Right ventricle myocardium inferior (tissue), 1 donor: ENCODE results near the gene UTP11. TPM values are rescaled to one million over a fixed set of nuclear protein-coding genes. Genes with fewer than 3 reads are reported as not detected.
"Not testable (repeated sequence)": the region's sequence is repeated elsewhere in the genome, so short reads cannot be mapped to it uniquely, and the experiment has no call there.

Experiments used
- ATAC-seq: fragments of 200-7000 bp; cut with Tn5 transposase; one replicate; pipeline ENCODE4 v1.9.1; 2020; ENCODE audit warnings: mild to moderate bottlenecking, moderate library complexity
- DNase-seq: peaks from one replicate; pipeline ENCODE4 v3.0.0; 2021; ENCODE audit errors: missing footprints
- intact Hi-C: fragments of 100-400 bp; cut with DNase I; formaldehyde crosslinking; loops from one replicate; pipeline ENCODE4 v1.11.0; 2022
- long read RNA-seq: library from polyadenylated mRNA; unstranded; transcript quantifications from one replicate; pipeline ENCODE4 v2.0.0, GENCODE V29; 2021
- total RNA-seq: library from RNA; stranded (reverse); fragmentation: NEBNext Ultra II Directional; extraction: Animal tissue kit (Norgen Biotek cat#: 25700); gene quantifications from one replicate; pipeline ENCODE4 v1.2.1, GENCODE V29; 2021
- donor health status: DM: no; HTN: yes; CAD: no; lungs with severe emphysema.

UTP11 gene, protein sequence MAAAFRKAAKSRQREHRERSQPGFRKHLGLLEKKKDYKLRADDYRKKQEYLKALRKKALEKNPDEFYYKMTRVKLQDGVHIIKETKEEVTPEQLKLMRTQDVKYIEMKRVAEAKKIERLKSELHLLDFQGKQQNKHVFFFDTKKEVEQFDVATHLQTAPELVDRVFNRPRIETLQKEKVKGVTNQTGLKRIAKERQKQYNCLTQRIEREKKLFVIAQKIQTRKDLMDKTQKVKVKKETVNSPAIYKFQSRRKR
- total RNA-seq = 42.3 TPM
- long read RNA-seq, transcript UTP11-201 (8 exons, 2,019 nt) = major isoform, 27 of 30 reads
- long read RNA-seq, partial matches to known transcripts = 2 of 30 reads
- long read RNA-seq, other reads (novel, unspliced or antisense) = 1 of 30 reads

DNA sequence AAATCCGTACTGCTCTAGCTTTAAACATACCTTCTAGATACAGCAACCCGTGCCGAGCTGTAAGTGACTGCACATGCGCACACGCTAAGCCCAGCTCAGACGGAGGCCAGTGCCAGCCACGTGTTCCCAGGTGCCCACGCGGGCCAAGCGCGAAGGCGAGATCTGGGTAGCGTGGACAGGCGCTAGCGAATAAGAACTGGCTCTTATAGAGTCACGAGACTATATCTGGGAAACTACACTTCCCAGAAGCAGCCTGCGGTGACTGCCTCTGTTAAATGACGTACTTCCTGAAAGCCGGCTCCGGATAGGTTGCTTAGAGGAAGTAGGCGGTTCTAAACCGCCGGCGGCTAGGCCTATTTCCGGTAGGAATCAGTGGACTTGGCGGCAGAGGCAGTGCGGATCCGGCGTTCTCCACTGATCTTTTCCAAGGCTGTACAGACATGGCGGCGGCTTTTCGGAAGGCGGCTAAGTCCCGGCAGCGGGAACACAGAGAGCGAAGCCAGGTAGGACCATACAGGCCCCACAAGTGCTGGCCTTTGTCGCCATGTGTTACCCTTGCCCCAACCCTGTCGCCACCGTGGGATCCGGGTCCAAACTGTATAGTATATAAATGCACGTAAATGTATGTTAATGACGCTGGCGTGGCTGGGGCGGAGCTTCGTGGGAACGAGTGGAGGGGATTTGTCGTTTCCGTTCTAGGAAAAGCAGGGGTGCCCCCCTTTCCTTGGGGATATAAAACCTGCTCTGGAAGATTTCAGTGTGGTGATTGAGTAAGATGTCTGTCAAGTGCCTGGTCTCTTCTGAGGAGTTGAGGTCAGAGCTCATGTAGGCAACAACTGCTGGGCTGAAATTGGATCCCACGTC is at the start of gene UTP11:
Gene UTP11 (plus strand): TSS at position 372 of the 864 bp plus-strand sequence. CDS start 69 bp downstream, at position 441.
- peak; percentile 96 for DNase-seq
- ATAC-seq = peak; percentile 97
- intact Hi-C loops = loop anchor here (1.0 kb wide), 1 partner anchor 22 kb away; the partner anchor contains the start of gene SF3A3

DNA sequence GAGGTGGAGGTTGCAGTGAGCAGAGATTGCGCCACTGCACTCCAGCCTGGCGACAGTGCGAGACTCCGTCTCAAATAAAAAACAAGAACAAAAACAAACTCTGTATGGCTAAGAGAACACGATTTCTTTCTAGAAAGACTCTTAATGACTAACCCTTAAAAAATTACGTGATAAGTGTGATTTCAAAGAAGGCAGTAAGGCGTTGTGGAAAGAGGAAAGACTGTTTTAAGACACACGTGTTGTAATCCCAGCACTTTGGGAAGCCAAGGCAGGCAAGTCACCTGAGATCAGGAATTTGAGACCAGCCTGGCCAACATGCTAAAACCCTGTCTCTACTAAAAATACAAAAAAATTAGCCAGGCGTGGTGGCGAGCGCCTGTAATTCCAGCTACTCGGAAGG is 48.4 kb upstream of the UTP11 start:
- ATAC-seq, DNase-seq, intact Hi-C loops: not testable (repeated sequence)

- ATAC-seq = no peak
- no peak for DNase-seq
- intact Hi-C loops = no loop called here
These were observed 47.2 kb upstream of the UTP11 start for GRCh38 chr1:37965301-37965700.

- ATAC-seq, intact Hi-C loops: not testable (repeated sequence)
These were observed 38.9 kb upstream of the UTP11 start for GRCh38 chr1:37973684-37974083.

DNA sequence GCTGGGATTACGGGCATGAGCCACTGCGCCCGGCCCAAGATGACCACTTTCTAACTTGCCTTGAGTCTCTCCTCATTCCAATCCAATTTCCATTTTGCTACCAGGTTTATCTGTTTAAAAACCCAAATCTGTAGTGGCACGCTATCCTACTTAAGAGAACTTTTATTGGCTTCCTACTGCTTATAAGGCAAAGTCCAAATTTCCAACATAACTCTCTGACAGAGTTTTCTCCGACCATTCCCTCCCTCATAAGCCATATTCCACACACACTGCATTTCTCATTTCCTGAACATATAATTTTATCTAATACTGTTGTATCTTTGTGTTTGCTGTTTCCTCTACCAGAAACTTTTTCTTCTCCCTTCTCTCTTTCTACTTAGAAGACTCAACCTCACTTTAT is 38.0 kb upstream of the UTP11 start:
- intact Hi-C loops = no loop called here
- DNase-seq (no peak), ATAC-seq (no peak)

More at GRCh38 chr1:37973684-37974083, 38.9 kb upstream of the UTP11 start:
- not testable (repeated sequence) for DNase-seq

GRCh38 chr1:37975083-37975482 is 37.5 kb upstream of the UTP11 start:
- intact Hi-C loops = loop anchor here (5.0 kb wide), 1 partner anchor 83 kb away; no protein-coding TSS in a partner anchor
- DNase-seq = not testable (repeated sequence)
- ATAC-seq = peak; percentile 52

- no peak for DNase-seq
- no peak for ATAC-seq
- intact Hi-C loops = loop anchor here (5.0 kb wide), 1 partner anchor 86 kb away; no protein-coding TSS in a partner anchor
These were observed 34.0 kb upstream of the UTP11 start for GRCh38 chr1:37978541-37978940.

GRCh38 chr1:37983546-37983945 is 29.0 kb upstream of the UTP11 start:
- ATAC-seq = no peak
- intact Hi-C loops = no loop called here
- DNase-seq = no peak

GRCh38 chr1:37987679-37988078 is 24.9 kb upstream of the UTP11 start:
- ATAC-seq (no peak), DNase-seq (no peak)
- intact Hi-C loops = loop anchor here (5.0 kb wide), 1 partner anchor 40 kb away; the partner anchor contains the start of gene INPP5B

GRCh38 chr1:37989361-37989930 is 23.1 kb upstream of the UTP11 start:
- ATAC-seq (no peak), DNase-seq (no peak)
- intact Hi-C loops = loop anchor here (5.0 kb wide), 1 partner anchor 42 kb away; the partner anchor contains the start of gene INPP5B

DNA sequence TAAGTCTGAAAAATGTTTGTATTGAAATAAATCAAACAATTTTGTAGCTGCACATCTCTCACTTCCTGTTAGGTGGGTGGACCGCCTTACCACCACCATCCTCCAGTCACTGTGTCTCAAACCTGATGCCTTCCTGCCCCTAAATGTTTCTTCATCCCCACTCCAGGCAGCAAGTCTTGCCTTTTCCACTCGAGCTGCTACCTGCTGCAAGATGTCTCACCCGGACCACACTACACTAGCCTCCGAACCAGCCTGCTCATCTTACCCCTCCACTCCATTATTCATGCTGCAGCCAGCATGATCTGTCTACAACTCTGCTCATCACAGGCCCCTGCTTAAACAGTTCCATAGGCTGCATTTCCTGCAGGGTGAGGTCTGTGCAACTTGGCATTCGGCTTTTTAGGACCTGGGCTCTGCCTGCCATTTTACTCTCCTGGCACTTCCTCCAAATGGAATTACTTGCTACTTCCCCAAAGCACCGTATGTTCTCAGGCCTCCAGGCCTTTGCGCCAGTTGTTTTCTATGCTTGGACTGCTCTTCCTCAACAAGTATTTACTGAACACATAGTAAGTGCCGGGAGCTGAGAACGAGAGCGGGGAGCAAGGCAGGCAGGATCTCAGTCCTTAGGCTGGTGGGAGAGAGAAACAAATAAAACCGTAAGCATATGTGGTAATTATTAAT is 17.5 kb upstream of the UTP11 start:
- ATAC-seq (no peak), DNase-seq (no peak)
- intact Hi-C loops = no loop called here

- ATAC-seq = peak; percentile 71
- intact Hi-C loops = no loop called here
These were observed 16.7 kb upstream of the UTP11 start for GRCh38 chr1:37995751-37996345.

GRCh38 chr1:37997256-37998088 is 15.1 kb upstream of the UTP11 start:
- intact Hi-C loops = no loop called here
- DNase-seq (no peak), ATAC-seq (no peak)

More at GRCh38 chr1:37995751-37996345, 16.7 kb upstream of the UTP11 start:
- DNase-seq = peak; percentile 91

DNA sequence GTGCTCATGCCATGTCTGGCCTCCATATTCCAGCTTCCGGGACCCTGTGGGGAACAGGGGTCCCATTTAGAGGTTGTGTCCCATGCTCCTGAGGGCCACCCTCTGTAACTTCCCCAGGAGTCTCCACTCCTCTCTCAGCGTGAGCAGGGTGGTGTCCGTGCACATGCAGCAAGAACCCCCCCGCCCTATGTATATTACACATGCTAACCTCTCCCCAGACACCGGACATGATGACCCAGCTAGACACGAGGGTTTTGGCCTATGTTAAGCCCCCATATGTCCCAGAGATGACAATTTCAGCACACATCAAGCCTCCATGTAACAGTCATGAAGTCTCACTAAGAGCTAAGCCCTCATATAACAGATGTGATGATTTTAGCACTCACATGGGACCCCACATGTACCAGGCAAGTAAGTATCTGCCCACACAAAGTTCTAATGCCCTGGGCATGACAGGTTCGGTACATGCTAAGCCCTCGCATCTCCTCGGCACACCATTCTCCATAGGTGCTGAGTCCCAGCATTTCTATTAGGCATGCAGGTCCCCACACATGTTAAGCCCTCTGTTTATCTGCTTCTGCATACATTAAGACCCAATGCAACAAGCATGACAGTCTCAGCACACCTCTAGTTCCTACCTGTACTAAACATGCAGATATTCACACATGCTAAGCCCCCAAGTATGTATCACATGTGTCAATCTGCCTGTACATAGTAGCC is 14.3 kb upstream of the UTP11 start:
- ATAC-seq (no peak), DNase-seq (no peak)
- intact Hi-C loops = no loop called here

- ATAC-seq (no peak), DNase-seq (no peak)
- intact Hi-C loops = no loop called here
These were observed 13.6 kb upstream of the UTP11 start for GRCh38 chr1:37998913-37999429.

- intact Hi-C loops = no loop called here
- ATAC-seq (peak; percentile 27), DNase-seq (no peak)
These were observed 12.9 kb upstream of the UTP11 start for GRCh38 chr1:37999430-38000232.
